Neural crest cell (in vitro differentiated cells): ENCODE data around the gene EVI5. TPM values are rescaled to one million over a fixed set of nuclear protein-coding genes. Genes with fewer than 3 reads are reported as not detected.

ENCODE experiments used
- DNase-seq: peaks from one replicate; pipeline ENCODE4 v3.0.0; 2021; ENCODE audit warnings: low read depth, mixed read lengths, low spot score
- H3K27ac Mint-ChIP-seq: one replicate; pipeline ENCODE4 v1.8.0; 2021; ENCODE audit warnings: mild to moderate bottlenecking, mixed read lengths; ENCODE audit not compliant: unreplicated experiment
- H3K27me3 Mint-ChIP-seq: 2 replicates; pipeline ENCODE4 v1.8.0; 2021; ENCODE audit warnings: low read depth, mild to moderate bottlenecking, mixed read lengths
- H3K36me3 Mint-ChIP-seq: 2 replicates; pipeline ENCODE4 v1.8.0; 2021; ENCODE audit warnings: low read depth, mild to moderate bottlenecking, mixed read lengths
- H3K4me1 Mint-ChIP-seq: 2 replicates; pipeline ENCODE4 v1.8.0; 2021; ENCODE audit warnings: mixed read lengths
- H3K4me3 Mint-ChIP-seq: one replicate; pipeline ENCODE4 v1.8.0; 2021; ENCODE audit warnings: mild to moderate bottlenecking, mixed read lengths
- H3K9me3 Mint-ChIP-seq: 2 replicates; pipeline ENCODE4 v1.8.0; 2021; ENCODE audit warnings: mixed read lengths
- total RNA-seq: library from RNA; stranded (reverse); gene quantifications from 2 replicates; pipeline ENCODE4 v1.2.1, GENCODE V29; 2021
- TF ChIP-seq, protein P1 (sequence below): fragments of 200-600 bp; sonication (generic); conservative IDR thresholded peaks from 2 replicates; pipeline ENCODE4 v1.5.0; 2021; ENCODE audit warnings: antibody characterized with exemption, mild to moderate bottlenecking

Gene EVI5
- total RNA-seq, 1 donor from 2014 or later = 24.7 TPM

- Mint-ChIP-seq H3K27me3 (no peaks in the 10 kb centered on the region), H3K9me3 (no peaks in the 10 kb centered on the region), H3K4me3 (no peak overlapping the region), H3K4me1 (no peaks in the 10 kb centered on the region), H3K36me3 (no peaks in the 10 kb centered on the region), H3K27ac (no peak overlapping the region)
- DNase-seq = no peak
- TF ChIP-seq, protein P1, sequence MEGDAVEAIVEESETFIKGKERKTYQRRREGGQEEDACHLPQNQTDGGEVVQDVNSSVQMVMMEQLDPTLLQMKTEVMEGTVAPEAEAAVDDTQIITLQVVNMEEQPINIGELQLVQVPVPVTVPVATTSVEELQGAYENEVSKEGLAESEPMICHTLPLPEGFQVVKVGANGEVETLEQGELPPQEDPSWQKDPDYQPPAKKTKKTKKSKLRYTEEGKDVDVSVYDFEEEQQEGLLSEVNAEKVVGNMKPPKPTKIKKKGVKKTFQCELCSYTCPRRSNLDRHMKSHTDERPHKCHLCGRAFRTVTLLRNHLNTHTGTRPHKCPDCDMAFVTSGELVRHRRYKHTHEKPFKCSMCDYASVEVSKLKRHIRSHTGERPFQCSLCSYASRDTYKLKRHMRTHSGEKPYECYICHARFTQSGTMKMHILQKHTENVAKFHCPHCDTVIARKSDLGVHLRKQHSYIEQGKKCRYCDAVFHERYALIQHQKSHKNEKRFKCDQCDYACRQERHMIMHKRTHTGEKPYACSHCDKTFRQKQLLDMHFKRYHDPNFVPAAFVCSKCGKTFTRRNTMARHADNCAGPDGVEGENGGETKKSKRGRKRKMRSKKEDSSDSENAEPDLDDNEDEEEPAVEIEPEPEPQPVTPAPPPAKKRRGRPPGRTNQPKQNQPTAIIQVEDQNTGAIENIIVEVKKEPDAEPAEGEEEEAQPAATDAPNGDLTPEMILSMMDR = no peak
These were observed 325.0 kb downstream of the EVI5 start for GRCh38 chr1:92459871-92460320.

Other genes starting within 250 kb of the EVI5 start
- 1,528 and 1,574 TPM in 2 replicates for gene RPL5, start 46.9 kb upstream of the EVI5 start, total RNA-seq
- gene DIPK1A, start 176.4 kb upstream of the EVI5 start, total RNA-seq = 2.0 and 2.3 TPM in 2 replicates